Esophagus squamous epithelium (tissue), 5 donors: Measurements from ENCODE around the gene PDZD7. TPM values are rescaled to one million over a fixed set of nuclear protein-coding genes. Genes with fewer than 3 reads are reported as not detected.

Experiments
- DNase-seq: peaks from one replicate; lab custom pipeline; 2025; lab: John Stamatoyannopoulos, UW
- H3K27ac ChIP-seq, 4 donors: fragments of 200-600 bp; sonication (generic); one replicate each; pipeline ENCODE4 v1.5.1; 2016 to 2019; ENCODE audit warnings: mild to moderate bottlenecking in 1 of 4
- H3K27me3 ChIP-seq, 4 donors: fragments of 200-600 bp; sonication (generic); 1 replicate in 3 of 4; 2 replicates in 1 of 4; pipeline versions ENCODE4 v1.5.1 to v1.6.0; 2017 to 2021; ENCODE audit warnings: antibody characterized with exemption in 1 of 4
- H3K36me3 ChIP-seq, 3 donors: fragments of 200-600 bp; sonication (generic); one replicate each; pipeline ENCODE4 v1.5.1; 2016 to 2019
- H3K4me1 ChIP-seq, 3 donors: fragments of 200-600 bp; sonication (generic); one replicate each; pipeline ENCODE4 v1.5.1; 2017 to 2019
- H3K4me3 ChIP-seq, 4 donors: fragments of 200-600 bp; sonication (generic); 1 replicate in 3 of 4; 2 replicates in 1 of 4; pipeline ENCODE4 v1.5.1; 2016 to 2019; ENCODE audit warnings: mild to moderate bottlenecking in 2 of 4, moderate library complexity in 1 of 4
- H3K9me3 ChIP-seq, 3 donors: fragments of 200-600 bp; sonication (generic); one replicate each; pipeline ENCODE4 v1.5.1; 2016 to 2019
- CTCF ChIP-seq, 6 experiments: fragments of 450-650 bp in 4 of 6; fragments of 200-600 bp in 2 of 6; sonication (generic) in 2 of 6; IDR thresholded peaks; one replicate each; pipeline ENCODE4 v1.5.1; 2016 to 2019; ENCODE audit warnings: antibody characterized with exemption in 6 of 6, mild to moderate bottlenecking in 4 of 6, moderate library complexity in 4 of 6
- POLR2A ChIP-seq, 4 donors: fragments of 450-650 bp; IDR thresholded peaks; one replicate each; pipeline ENCODE4 v1.6.1; 2017; ENCODE audit warnings: antibody characterized with exemption in 4 of 4, mild to moderate bottlenecking in 4 of 4, moderate library complexity in 3 of 4
- WGBS, 2 donors: methylation state at CpG; one replicate each; pipeline ENCODE4 v1.1.5; 2018; 5-methylcytosine and 5-hydroxymethylcytosine counted together
- intact Hi-C: fragments of 100-400 bp; cut with DNase I; formaldehyde crosslinking; loops from one replicate; pipeline ENCODE4 v1.15.0; 2022
- total RNA-seq, 4 donors: library from RNA; depleted of rRNA; stranded (reverse); fragments of >200 nt; gene quantifications; one replicate each; pipeline ENCODE4 v1.1.0, GENCODE V29; 2016
- donor health status: DM: yes; HTN: yes; CAD: no.

Gene PDZD7
- total RNA-seq, 4 donors from 2014 or later: 0.19 to 0.29 (median 0.26) TPM; not detected in 1

GRCh38 chr10:100983868-100984671 lies 46.9 kb downstream of the PDZD7 start:
- TF ChIP-seq POLR2A (IDR thresholded peaks at IDR 0.05): no peak
- TF ChIP-seq CTCF (IDR thresholded peaks at IDR 0.05): no peak

GRCh38 chr10:100982916-100983830 lies 47.8 kb downstream of the PDZD7 start:
- H3K9me3 ChIP-seq: no peaks in the 10 kb centered on the region
- DNase-seq: no peak
- H3K27ac ChIP-seq: no peak overlapping the region
- peaks cover 16 to 24% (median 17%) of the 10 kb centered on the region in 3 donors for H3K4me1 ChIP-seq
- H3K27me3 ChIP-seq: no peaks in the 10 kb centered on the region
- peaks cover 5 to 80% (median 6%) of the 10 kb centered on the region in 3 donors for H3K36me3 ChIP-seq
- WGBS, 2 donors: 86 to 87% methylated on average over 11 of the region's 24 CpGs
- TF ChIP-seq POLR2A (IDR thresholded peaks at IDR 0.05) (no peak), CTCF (IDR thresholded peaks at IDR 0.05) (no peak)
- intact Hi-C loops: no loop called here
- no peak overlapping the region for H3K4me3 ChIP-seq

More at GRCh38 chr10:100983868-100984671, 46.9 kb downstream of the PDZD7 start:
- 85 to 86% methylated on average over 7 to 8 of the region's 13 CpGs for WGBS, 2 donors
- Histone ChIP-seq H3K27me3 (no peaks in the 10 kb centered on the region), H3K4me1 (peaks cover 22 to 33% (median 22%) of the 10 kb centered on the region in 3 donors), H3K4me3 (no peak overlapping the region), H3K9me3 (no peaks in the 10 kb centered on the region), H3K27ac (no peak overlapping the region), H3K36me3 (peaks cover 5 to 73% (median 6%) of the 10 kb centered on the region in 3 donors)
- intact Hi-C loops: no loop called here
- no peak for DNase-seq

- Histone ChIP-seq H3K36me3 (peaks cover 5 to 88% (median 6%) of the 10 kb centered on the region in 3 donors), H3K9me3 (no peaks in the 10 kb centered on the region), H3K27me3 (no peaks in the 10 kb centered on the region), H3K4me3 (no peak overlapping the region), H3K27ac (no peak overlapping the region), H3K4me1 (peaks cover 4 to 10% (median 6%) of the 10 kb centered on the region in 3 donors)
- 71 to 76% methylated on average over 5 of the region's 5 CpGs for WGBS, 2 donors
- intact Hi-C loops: no loop called here
- no peak for DNase-seq
- TF ChIP-seq POLR2A (IDR thresholded peaks at IDR 0.05) (no peak), CTCF (IDR thresholded peaks at IDR 0.05) (no peak)
These were observed 49.7 kb downstream of the PDZD7 start for GRCh38 chr10:100981178-100981772.

GRCh38 chr10:100980711-100981110 lies 50.2 kb downstream of the PDZD7 start:
- 96 to 100% methylated on average over 5 to 7 of the region's 7 CpGs for WGBS, 2 donors
- Histone ChIP-seq H3K4me1 (peaks cover 0 to 4% (median 0%) of the 10 kb centered on the region in 3 donors), H3K27ac (no peak overlapping the region), H3K9me3 (no peaks in the 10 kb centered on the region), H3K36me3 (peaks cover 5 to 82% (median 6%) of the 10 kb centered on the region in 3 donors), H3K27me3 (no peaks in the 10 kb centered on the region), H3K4me3 (no peak overlapping the region)
- intact Hi-C loops: no loop called here
- TF ChIP-seq POLR2A (IDR thresholded peaks at IDR 0.05): no peak
- no peak for TF ChIP-seq CTCF (IDR thresholded peaks at IDR 0.05)
- DNase-seq: no peak
